ENCODE data around the gene ITGAD. TPM values are rescaled to one million over a fixed set of nuclear protein-coding genes. Genes with fewer than 3 reads are reported as not detected.

The ITGAD gene
- total and polyA plus RNA-seq, 2 of the 13 experiments (the other 11 are each of a cell fraction or from before 2014, with no cell fraction given), result not detected

DNA sequence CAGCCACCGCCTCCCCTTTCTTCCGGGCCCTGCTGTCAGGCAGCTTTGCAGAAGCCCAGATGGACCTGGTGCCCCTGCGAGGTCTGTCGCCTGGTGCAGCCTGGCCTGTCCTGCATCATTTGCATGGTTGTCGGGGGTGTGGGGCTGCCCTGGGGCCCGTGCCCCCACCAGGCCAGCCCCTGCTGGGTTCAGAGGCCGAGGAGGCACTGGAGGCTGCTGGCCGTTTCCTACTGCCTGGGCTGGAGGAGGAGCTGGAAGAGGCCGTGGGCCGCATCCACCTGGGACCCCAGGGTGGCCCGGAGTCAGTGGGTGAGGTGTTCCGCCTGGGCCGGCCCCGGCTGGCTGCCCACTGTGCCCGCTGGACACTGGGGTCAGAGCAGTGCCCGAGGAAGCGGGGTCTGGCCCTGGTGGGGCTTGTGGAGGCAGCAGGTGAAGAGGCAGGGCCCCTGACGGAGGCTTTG lies 73.3 kb downstream of the ITGAD start:
- ATAC-seq, result no peak; the same call in 1 of the 3 replicates
- Histone ChIP-seq H4K20me1 (ENCODE audit: insufficient read depth, low read length) (no peaks in the 10 kb centered on the region), H3K36me3 (replicated peaks in 1 of 2; ENCODE audit: control insufficient read depth in 1 of 2, insufficient read depth in 2 of 2, low read length in 2 of 2) (peaks cover 33 to 48% of the 10 kb centered on the region in 2 experiments), H3K4me3 (replicated peaks in 1 of 3; ENCODE audit: insufficient read depth in 1 of 3, low read depth in 2 of 3, low read length in 3 of 3) (no peak overlapping the region), H2AFZ (ENCODE audit: low read length) (no peak overlapping the region), H3K79me2 (ENCODE audit: insufficient read depth, low read length) (no peaks in the 10 kb centered on the region), H3K4me1 (ENCODE audit: insufficient read depth, low read length) (peaks cover 7% of the 10 kb centered on the region), H3K27ac (ENCODE audit: extremely low read length, insufficient read depth, low read length) (no peak overlapping the region), H3K4me2 (ENCODE audit: low read depth, low read length) (no peak overlapping the region), H3K9ac (ENCODE audit: insufficient read depth, low read depth, low read length) (no peak overlapping the region), H3K9me3 (ENCODE audit: low read length) (no peaks in the 10 kb centered on the region), H3K27me3 (ENCODE audit: control insufficient read depth in 1 of 2, insufficient read depth in 2 of 2, low read length in 2 of 2) (peaks cover 0 to 3% of the 10 kb centered on the region in 2 experiments; a peak in 1 of 5 replicates)
- intact Hi-C loops (cut with micrococcal nuclease; ENCODE audit: unreplicated experiment) (no loop called here), in situ Hi-C loops (cut with HindIII; ENCODE audit: extremely low pct_ligation_motif_present, low pct_unique_long_range_greater_than_20kb) (no loop called here)
- BruUV-seq (replicated peaks), result no TSS peak
- ChIA-PET POLR2A (no interaction called here), CTCF (ENCODE audit: low intra/inter-chr PET ratio, low total read pairs) (no interaction called here)
- FAIRE-seq, result no peak
- WGBS (ENCODE audit: low lambda C conversion rate), result 97% methylated on average over 15 of the region's 18 CpGs
- TF ChIP-seq ZNF432 (CRISPR knock-in tag; IDR thresholded peaks at IDR 0.05; ENCODE audit: borderline replicate concordance) (no peak), AGO2 (optimal IDR thresholded peaks at IDR 0.05; ENCODE audit: low read depth, low read length) (peak; percentile 82), RBFOX2 (IDR thresholded peaks at IDR 0.05; ENCODE audit: low read depth, low read length) (peak; percentile 63), GLI4 (CRISPR knock-in tag; IDR thresholded peaks at IDR 0.05; ENCODE audit: borderline replicate concordance) (no peak)
- DNase-seq (ENCODE audit: low spot score), result no peak

DNA sequence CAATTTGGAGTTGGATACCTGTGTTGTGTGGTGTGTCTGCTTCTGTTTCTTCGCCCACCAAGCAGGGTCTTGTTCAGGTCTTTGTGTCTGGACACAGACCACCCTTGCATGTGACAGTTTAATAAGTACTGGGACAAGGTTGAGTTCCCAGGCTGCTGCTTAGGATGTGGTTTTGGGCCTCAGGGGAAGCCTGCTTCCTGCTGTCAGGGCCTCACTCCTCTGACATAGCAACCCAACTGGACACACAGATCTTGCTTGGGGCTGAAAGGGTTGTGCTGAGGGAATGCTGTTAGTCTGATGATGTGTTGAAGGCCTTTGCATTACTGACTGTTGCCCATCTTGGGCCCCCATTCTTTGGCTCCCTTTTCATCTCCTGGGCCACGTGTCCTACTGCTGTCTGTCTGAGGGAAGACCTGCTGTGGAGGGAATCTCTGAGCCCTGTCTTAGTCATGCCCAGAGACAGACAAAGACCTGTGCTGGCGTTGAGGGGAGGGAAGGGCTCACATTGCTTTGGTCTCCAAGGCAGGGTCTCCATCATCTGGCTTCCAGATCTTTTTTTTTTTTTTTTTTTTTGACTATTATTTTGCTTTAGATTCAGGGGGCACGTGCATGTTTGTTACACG lies 74.1 kb downstream of the ITGAD start:
- DNase-seq (ENCODE audit: low spot score) (no peak), FAIRE-seq (no peak), ATAC-seq (no peak)
- no peak overlapping the region for H3K27ac ChIP-seq (ENCODE audit: extremely low read length, insufficient read depth, low read length)
- TF ChIP-seq POLR2A (IDR thresholded peaks at IDR 0.05; ENCODE audit: insufficient read depth in 1 of 2, low read depth in 2 of 2, low read length in 2 of 2) (peak in 1 of 2 experiments; percentile 24; a peak in 1 of 4 replicates), RXRA (CRISPR knock-in tag; IDR thresholded peaks at IDR 0.05) (no peak)
- TF ChIP-seq, protein P1, sequence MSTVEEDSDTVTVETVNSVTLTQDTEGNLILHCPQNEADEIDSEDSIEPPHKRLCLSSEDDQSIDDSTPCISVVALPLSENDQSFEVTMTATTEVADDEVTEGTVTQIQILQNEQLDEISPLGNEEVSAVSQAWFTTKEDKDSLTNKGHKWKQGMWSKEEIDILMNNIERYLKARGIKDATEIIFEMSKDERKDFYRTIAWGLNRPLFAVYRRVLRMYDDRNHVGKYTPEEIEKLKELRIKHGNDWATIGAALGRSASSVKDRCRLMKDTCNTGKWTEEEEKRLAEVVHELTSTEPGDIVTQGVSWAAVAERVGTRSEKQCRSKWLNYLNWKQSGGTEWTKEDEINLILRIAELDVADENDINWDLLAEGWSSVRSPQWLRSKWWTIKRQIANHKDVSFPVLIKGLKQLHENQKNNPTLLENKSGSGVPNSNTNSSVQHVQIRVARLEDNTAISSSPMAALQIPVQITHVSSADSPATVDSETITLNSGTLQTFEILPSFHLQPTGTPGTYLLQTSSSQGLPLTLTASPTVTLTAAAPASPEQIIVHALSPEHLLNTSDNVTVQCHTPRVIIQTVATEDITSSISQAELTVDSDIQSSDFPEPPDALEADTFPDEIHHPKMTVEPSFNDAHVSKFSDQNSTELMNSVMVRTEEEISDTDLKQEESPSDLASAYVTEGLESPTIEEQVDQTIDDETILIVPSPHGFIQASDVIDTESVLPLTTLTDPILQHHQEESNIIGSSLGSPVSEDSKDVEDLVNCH (CRISPR knock-in tag; IDR thresholded peaks at IDR 0.05), result no peak
- H3K4me1 ChIP-seq (ENCODE audit: insufficient read depth, low read length), result peaks cover 12% of the 10 kb centered on the region
- H3K9ac ChIP-seq (ENCODE audit: insufficient read depth, low read depth, low read length), result no peak overlapping the region
- 94% methylated on average over 5 of the region's 5 CpGs for WGBS (ENCODE audit: low lambda C conversion rate)
- no TSS peak for BruUV-seq (replicated peaks)
- H3K27me3 ChIP-seq (ENCODE audit: control insufficient read depth in 1 of 2, insufficient read depth in 2 of 2, low read length in 2 of 2), result peaks cover 0 to 7% of the 10 kb centered on the region in 2 experiments; a peak in 1 of 5 replicates
- ChIA-PET CTCF (ENCODE audit: low intra/inter-chr PET ratio, low total read pairs) (no interaction called here), POLR2A (interaction anchor here (2.2 kb wide), 1 partner anchor 8 kb away, joined by 6 read pairs; the partner anchor contains the start of gene ARMC5)
- no peaks in the 10 kb centered on the region for H3K9me3 ChIP-seq (ENCODE audit: low read length)
- intact Hi-C loops (cut with micrococcal nuclease; ENCODE audit: unreplicated experiment), result no loop called here
- H3K4me3 ChIP-seq (replicated peaks in 1 of 3; ENCODE audit: insufficient read depth in 1 of 3, low read depth in 2 of 3, low read length in 3 of 3), result no peak overlapping the region
- peaks cover 26 to 40% of the 10 kb centered on the region in 2 experiments for H3K36me3 ChIP-seq (replicated peaks in 1 of 2; ENCODE audit: control insufficient read depth in 1 of 2, insufficient read depth in 2 of 2, low read length in 2 of 2)
- no peaks in the 10 kb centered on the region for H3K79me2 ChIP-seq (ENCODE audit: insufficient read depth, low read length)
- no peak overlapping the region for H3K4me2 ChIP-seq (ENCODE audit: low read depth, low read length)
- no peaks in the 10 kb centered on the region for H4K20me1 ChIP-seq (ENCODE audit: insufficient read depth, low read length)
- in situ Hi-C loops (cut with HindIII; ENCODE audit: extremely low pct_ligation_motif_present, low pct_unique_long_range_greater_than_20kb), result no loop called here
- no peak overlapping the region for H2AFZ ChIP-seq (ENCODE audit: low read length)

Data from HepG2 (cell line).